GM21529 (cell line): Measurements from ENCODE around the gene PPM1B.
"Not testable (repeated sequence)": the region's sequence is repeated elsewhere in the genome, so short reads cannot be mapped to it uniquely, and the experiment has no call there.

Experiments
- ATAC-seq: cut with Tn5 transposase; IDR thresholded peaks from one replicate; pipeline ENCODE4 v1.9.1; 2021; ENCODE audit not compliant: unreplicated experiment

The PPM1B gene

DNA sequence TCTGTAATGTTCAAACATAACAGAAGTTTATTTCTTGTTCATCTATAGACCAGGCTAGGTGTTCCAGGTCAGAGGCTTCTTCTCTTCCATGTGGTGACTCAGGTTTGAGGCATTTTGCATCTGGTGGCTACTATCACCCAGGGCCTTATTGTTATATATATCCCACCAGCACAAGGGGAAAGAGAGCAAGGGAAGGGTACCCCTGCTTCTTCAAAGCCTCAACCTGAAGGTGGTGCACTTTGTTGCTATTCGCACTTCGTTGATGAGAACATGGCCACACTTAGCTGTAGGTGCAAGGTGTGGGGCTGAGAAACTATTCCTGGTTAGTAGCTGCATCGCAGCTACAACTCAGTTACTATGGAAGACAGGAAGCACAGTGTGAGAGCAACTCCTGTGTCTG, 79.2 kb downstream of the PPM1B start:
- ATAC-seq, result no peak

DNA sequence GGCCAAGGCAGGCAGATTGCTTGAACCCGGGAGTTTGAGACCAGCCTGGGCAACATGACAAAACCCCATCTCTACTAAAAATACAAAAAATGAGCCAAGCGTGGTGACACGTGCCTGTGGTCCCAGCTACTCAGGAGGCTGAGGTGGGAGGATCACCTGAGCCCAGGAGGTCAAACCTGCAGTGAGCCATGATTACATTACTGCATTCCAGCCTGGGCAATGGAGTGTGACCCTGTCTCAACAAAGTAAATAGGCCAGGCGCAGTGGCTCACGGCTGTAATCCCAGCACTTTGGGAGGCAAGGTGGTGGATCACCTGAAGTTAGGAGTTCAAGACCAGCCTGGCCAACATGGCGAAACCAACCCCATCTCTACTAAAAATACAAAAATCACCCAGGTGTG, 80.6 kb downstream of the PPM1B start:
- ATAC-seq, result not testable (repeated sequence)

DNA sequence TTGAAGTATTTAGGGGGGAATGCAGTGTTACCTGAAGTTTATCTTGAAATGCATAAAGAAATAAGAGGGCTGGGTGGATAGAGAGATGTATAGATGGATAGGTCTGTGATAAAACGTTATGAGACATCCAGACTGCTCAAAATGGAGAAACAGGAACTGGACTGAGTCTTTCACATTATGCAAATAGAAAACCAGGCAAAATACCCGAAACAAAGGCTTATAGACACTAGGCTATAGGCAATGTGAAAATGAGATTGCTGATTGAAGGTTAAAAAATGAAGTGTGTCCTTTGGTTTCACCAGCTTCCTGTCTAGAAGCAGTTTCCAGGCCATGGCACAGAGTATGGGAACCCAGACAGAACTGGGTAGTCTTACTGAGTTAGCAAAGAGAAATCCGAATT, 81.7 kb downstream of the PPM1B start:
- peak; percentile 80 for ATAC-seq

DNA sequence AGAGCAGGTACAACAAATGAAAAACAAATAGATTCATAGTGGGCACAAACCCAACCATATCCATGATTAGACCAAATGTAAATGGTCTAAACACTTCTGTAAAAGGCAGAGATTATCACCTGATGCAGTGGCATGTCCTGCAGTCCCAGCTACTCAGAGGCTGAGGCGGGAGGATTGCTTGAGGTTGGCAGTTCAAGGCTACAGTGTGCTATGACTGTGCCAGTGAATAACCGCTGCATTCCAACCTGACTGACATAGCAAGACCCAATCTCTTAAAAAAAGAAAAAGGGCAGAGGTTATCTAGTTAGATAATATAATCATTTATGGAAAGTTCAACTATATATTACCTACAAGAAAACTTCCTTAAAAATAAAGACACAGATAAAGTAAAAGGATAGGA, 85.3 kb downstream of the PPM1B start:
- ATAC-seq, result no peak

DNA sequence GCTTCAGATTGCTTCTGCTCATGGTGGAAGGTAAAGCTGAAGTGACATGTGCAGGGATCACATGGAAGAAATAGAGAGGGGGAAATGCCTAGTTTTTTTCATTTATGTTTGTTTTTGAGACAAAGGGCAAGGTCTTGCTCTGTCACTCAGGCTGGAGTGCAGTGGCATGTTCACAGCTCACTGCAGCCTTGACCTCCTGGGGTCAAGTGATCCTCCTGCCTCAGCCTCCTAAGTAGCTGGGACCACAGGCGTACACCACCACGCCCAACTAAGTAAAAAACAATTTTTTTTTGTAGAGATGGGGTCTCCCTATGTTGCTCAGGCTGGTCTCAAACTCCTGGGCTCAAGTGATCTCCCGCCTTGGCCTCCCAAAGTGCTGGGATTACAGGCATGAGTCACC, 87.0 kb downstream of the PPM1B start:
- ATAC-seq, result not testable (repeated sequence)

DNA sequence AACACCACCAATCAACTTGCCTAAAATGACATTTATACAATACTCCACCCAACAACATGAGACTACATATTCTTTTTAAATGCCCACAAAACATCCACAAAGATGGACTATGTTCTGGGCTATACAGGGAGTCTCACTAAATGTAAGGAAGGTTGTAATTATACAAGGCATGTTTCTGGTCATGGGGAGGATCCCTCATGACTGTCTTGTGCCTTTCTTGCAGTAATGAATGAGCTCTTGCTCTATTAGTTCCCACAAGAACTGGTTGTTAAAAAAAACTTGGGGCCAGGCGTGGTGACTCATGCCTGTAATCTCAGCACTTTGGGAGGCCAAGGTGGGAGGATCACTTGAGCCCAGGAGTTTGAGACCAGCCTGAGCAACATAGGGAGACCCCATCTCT, 89.1 kb downstream of the PPM1B start:
- ATAC-seq, result not testable (repeated sequence)

DNA sequence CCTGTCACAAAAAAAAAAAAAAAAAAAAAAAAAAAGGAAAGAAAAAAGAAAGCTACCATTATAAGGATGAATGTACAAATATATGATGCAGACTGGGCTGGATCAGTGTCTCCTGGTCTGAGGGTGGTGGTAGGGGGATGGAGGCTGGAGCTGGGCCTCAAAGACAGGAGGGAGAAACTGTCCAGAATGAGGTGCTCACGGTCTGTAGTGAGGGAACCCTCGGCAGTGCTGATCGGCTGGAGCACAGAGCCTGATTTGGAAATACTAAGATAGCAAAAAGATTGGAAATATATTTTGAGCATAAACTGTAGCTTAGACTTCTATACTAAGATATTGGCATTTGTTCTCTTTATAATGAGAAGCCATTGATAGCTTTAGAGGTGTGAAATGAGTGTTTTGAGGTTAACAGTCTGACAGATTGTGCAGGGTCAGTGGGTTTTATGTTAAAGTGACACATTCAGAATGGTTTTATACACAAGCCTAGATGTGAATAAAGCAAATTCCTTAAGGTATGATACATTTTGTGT, 98.7 kb downstream of the PPM1B start:
- ATAC-seq, result no peak

DNA sequence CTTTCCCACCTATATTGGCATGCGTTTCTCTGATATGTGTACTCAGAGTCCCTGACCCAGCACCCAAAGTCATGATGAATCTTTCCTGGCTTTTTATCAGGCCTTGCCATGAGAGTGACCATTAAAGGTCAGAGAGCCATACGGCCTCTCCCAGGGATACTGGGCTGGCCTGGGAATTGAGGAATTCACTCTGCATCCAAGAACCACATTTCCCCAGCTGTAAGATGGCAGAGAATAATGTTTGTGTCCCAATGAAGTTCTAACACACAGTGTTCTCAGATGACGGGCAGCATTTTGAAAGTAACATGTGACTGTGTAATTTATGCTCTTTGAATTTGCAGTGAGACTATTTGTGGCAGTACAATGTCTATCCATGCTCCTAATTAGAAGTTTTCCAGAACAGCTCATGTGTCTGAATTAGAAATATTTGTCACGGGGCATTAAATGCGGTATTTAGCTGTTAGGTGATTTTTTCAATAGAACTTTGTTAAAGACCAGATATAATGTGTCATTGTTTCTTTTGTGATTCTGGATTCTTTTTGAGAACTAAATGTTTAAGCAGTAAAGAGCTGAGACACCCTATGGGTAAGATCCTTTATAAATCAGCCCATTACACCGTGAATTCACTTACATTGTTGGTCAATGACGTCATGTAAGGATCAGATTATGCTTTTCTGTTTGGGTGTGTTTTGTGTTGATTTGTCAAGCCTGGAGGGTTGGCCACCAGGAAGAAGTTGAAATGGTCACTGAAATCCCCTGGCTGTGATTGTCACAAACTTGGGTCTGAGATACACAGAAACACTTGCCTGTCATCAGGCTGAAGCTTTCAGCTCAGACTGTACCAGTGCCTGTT, 99.3 kb downstream of the PPM1B start:
- no peak for ATAC-seq

DNA sequence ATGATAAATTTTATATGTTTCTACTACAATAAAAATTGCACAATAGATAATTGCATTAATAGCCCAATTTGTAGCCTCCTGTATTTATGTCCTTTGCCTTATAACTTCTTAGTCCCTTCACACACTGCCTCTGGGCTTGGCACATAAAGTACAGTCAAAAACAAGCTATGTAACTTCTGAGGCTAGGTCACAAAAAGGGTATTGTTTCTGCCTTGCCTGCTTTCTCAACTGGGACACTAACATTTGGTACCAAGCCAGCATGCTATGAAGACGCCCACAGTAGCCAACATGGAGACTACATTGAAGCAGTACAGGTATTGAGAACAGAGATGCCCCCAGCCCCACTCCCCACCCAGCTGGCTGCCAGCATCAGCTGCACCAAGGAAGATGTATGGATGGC, 101.2 kb downstream of the PPM1B start:
- no peak for ATAC-seq

DNA sequence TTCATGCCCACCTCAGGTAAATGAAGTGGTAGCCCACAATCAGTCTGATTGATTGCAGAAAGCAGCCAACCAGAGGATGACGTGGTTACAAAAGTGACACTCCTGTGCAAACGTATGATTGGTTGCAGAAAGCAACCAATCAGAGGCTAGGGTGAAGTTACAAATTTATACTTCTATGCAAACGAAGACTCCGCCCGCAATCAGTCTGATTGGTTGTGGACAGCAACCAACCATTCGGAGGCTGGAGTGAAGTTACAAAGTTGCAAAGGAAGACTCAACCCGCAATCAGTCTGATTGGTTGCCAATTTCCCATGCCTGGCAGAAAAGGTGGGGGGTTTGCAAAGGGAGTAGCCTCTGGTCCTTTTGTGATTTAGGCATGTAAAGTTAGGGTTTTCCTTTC, 102.6 kb downstream of the PPM1B start:
- ATAC-seq, result no peak

DNA sequence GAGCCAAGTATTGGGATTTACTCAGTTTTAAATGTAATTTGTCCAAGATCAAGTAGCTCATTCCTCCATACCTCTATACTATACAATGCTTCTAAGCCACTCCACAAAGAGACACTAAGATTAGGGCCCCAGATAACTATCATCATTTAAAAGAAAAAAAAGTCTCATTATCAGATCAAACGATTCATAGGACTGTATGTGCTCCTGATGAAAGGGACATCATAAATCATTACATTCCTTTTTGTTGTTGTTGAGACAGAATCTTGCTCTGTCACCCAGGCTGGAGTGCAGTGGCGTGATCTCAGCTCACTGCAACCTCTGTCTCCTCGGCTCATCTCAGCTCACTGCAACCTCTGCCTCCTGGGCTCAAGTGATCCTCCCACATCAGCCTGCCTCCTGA, 104.4 kb downstream of the PPM1B start:
- no peak for ATAC-seq

DNA sequence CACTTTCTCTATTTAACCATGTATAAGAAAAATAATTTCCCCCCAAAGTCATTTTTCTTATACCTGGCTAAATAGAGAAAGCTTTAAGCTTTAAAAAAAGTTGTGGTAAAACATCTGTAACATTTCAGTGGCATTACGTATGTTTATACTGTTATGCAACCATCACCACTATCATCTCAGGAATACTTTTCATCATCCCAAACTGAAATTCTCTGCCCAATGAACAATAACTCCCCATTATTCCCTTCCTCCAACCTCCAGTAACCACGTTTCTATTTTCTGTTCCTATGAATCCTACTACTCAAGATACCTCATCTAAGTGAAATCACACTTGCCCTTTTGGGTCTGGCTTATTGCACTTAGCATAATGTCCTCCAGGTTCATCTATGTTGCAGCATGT, 104.9 kb downstream of the PPM1B start:
- no peak for ATAC-seq

DNA sequence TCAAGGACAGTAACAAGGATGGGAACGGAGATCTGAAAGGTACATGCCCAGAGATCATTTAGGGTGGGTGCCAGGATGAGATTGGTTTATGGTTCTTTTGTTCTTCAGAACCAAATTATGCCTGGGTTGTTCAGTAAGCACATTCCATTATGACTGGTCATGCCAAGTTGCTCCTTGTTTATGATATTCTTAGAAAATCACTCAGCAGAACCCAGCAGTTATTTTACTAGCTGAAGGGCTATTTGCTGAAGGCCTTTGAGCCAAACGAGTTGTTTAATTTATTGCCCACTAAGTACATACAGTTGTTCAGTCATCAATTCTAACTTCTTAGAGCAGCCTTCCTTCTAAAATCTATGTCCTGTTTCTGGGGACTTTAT, 107.2 kb downstream of the PPM1B start:
- no peak for ATAC-seq

DNA sequence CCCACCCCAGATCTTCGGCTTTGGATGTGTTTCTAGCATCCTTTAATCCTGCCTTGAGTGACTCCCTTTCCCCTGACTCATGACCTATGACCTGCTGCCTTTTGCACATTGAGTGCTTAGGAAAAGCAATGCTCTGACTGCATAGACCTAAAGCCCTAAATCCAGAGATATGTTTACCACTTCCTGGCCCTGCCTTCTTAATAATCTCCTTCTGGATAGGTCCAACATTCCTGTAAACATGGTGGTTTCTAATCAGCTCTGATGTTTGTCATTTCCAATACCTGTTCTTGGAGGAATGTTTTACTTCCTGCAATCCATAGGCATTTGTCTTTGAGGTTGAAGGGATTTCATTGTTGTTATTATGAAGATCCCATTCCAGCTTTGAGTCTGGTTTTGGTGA, 108.9 kb downstream of the PPM1B start:
- no peak for ATAC-seq

DNA sequence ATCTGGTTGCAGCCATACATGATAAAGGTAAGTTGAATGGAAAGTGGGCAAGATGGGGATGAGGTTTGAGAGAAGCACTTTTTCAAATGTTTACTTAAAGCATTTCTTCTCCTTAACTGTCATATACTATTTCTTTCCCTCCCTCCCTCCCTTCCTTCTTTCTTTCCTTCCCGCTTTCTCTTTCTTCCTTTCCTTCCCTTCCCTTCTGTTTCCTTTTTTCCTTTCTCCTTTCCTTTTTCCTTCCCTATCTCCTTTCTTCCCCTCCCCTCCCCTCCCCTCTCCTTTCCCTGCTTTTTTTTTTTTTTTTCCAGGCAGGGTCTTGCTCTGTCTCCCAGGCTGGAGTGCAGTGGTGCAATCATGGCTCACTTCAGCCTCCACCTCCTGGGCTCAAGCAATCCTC, 112.2 kb downstream of the PPM1B start:
- ATAC-seq, result no peak
